ENCODE measurements around the gene SMAD6.

DNA sequence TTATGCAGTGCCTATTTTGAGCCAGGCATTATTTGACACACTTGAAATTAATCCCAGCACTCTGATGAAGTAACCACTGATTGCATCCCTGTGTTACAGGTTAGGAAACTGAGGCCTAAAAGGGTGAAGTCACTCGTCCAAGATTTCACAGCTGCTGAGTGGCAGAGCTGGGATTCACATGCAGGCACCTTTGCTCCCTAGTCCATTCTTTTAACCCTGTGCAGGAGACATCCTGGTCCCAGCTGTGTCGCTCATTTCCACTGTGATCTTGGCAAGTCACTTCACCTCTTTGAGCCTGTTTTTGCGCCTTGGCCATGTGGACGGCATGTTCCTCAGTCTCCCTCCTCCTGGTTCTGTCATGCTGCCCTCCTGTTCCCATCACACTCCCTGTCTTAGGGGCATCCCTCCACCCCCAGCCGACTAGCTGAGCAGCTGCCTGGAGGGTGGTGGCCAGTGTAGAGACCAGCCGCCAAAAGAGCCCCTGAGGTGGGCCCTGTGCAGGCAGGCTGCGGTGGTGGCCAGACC is 70.6 kb downstream of the SMAD6 start:
- TF ChIP-seq, protein P1, sequence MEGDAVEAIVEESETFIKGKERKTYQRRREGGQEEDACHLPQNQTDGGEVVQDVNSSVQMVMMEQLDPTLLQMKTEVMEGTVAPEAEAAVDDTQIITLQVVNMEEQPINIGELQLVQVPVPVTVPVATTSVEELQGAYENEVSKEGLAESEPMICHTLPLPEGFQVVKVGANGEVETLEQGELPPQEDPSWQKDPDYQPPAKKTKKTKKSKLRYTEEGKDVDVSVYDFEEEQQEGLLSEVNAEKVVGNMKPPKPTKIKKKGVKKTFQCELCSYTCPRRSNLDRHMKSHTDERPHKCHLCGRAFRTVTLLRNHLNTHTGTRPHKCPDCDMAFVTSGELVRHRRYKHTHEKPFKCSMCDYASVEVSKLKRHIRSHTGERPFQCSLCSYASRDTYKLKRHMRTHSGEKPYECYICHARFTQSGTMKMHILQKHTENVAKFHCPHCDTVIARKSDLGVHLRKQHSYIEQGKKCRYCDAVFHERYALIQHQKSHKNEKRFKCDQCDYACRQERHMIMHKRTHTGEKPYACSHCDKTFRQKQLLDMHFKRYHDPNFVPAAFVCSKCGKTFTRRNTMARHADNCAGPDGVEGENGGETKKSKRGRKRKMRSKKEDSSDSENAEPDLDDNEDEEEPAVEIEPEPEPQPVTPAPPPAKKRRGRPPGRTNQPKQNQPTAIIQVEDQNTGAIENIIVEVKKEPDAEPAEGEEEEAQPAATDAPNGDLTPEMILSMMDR (IDR thresholded peaks at IDR 0.05), result no peak
- no peak for TF ChIP-seq POLR2A (IDR thresholded peaks at IDR 0.05)

Measured in right lobe of liver (tissue), 4 donors.